MM.1S (cell line): Measurements from ENCODE around the gene VEPH1.

Experiments used
- DNase-seq: peaks from one replicate; pipeline ENCODE4 v3.0.0-alpha.2; 2015
- H2AFZ ChIP-seq: fragments of 300-600 bp; sonication (generic); 2 replicates; pipeline ENCODE4 v1.6.0; 2016; ENCODE audit warnings: antibody characterized with exemption, low read length
- H3F3A ChIP-seq: fragments of 300-600 bp; sonication (generic); 2 replicates; pipeline ENCODE4 v1.6.1; 2016; ENCODE audit warnings: mild to moderate bottlenecking, antibody characterized with exemption, low read length, moderate library complexity, mixed read lengths; ENCODE audit not compliant: insufficient read depth
- H3K27ac ChIP-seq: fragments of 300-600 bp; sonication (generic); 2 replicates; pipeline ENCODE4 v1.5.1; 2016; ENCODE audit warnings: mild to moderate bottlenecking, low read length
- H3K27me3 ChIP-seq: fragments of 300-600 bp; sonication (generic); replicated peaks from 2 replicates; pipeline ENCODE4 v1.6.0; 2016; ENCODE audit warnings: low read length; ENCODE audit not compliant: insufficient read depth
- H3K36me3 ChIP-seq: fragments of 300-600 bp; sonication (generic); replicated peaks from 2 replicates; pipeline ENCODE4 v1.6.1; 2016; ENCODE audit warnings: mild to moderate bottlenecking, low read length, mixed read lengths; ENCODE audit not compliant: insufficient read depth
- H3K4me1 ChIP-seq: fragments of 300-600 bp; sonication (generic); 2 replicates; pipeline ENCODE4 v1.6.1; 2016; ENCODE audit warnings: low read length, mixed read lengths
- H3K4me2 ChIP-seq: fragments of 300-600 bp; sonication (generic); 2 replicates; pipeline ENCODE4 v1.6.0; 2016; ENCODE audit warnings: low read depth, low read length
- H3K4me3 ChIP-seq: fragments of 300-600 bp; sonication (generic); 2 replicates; pipeline ENCODE4 v1.5.1; 2016; ENCODE audit warnings: low read length, mixed read lengths
- H3K79me2 ChIP-seq: fragments of 300-600 bp; sonication (generic); 2 replicates; pipeline ENCODE4 v1.6.1; 2016; ENCODE audit warnings: mixed run types, low read length, mixed read lengths
- H3K9ac ChIP-seq: fragments of 300-600 bp; sonication (generic); 2 replicates; pipeline ENCODE4 v1.6.1; 2016; ENCODE audit warnings: low read length, mixed read lengths
- H3K9me2 ChIP-seq: fragments of 300-600 bp; sonication (generic); replicated peaks from 2 replicates; pipeline ENCODE4 v1.6.1; 2016; ENCODE audit warnings: mild to moderate bottlenecking, low read length, mixed read lengths; ENCODE audit not compliant: insufficient read depth
- H3K9me3 ChIP-seq: fragments of 300-600 bp; sonication (generic); replicated peaks from 2 replicates; pipeline ENCODE4 v1.6.1; 2016; ENCODE audit warnings: mild to moderate bottlenecking, low read length, mixed read lengths; ENCODE audit not compliant: insufficient read depth
- H4K20me1 ChIP-seq: fragments of 300-600 bp; sonication (generic); 2 replicates; pipeline ENCODE4 v1.6.1; 2016; ENCODE audit warnings: mild to moderate bottlenecking, low read length, moderate library complexity, mixed read lengths; ENCODE audit not compliant: insufficient read depth
- EZH2 ChIP-seq: fragments of 300-600 bp; sonication (generic); optimal IDR thresholded peaks from 2 replicates; pipeline ENCODE3; 2017; ENCODE audit warnings: low read depth, mild to moderate bottlenecking, antibody characterized with exemption, low read length, mixed read lengths
- EZH2phosphoT487 ChIP-seq: fragments of 300-600 bp; sonication (generic); IDR thresholded peaks from 2 replicates; pipeline ENCODE4 v1.6.1; 2018; ENCODE audit warnings: antibody characterized with exemption, low read length
- TF ChIP-seq, protein P1 (sequence below): fragments of 300-600 bp; sonication (generic); IDR thresholded peaks from 2 replicates; pipeline ENCODE4 v1.5.1; 2016; ENCODE audit warnings: antibody characterized with exemption, low read length, mixed read lengths

The VEPH1 gene

DNA sequence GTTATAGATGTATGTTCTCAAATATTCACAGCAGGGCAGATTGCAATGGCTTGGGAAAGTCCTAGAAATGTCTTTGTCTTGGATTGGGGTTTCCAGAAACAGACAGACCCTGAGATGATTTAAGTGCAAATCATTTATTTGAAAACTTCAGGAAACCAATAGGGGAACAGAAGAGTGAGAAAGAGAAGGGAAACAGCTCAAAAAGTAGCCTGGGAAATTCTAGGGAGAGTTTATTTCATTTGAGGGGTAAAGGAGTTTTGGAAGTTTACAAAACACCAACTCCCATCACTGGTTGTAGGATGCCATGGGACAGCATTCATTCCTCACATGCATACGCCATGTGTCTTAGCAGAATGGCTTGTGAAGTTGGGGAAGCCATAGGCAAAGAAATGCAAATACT lies 98.8 kb downstream of the VEPH1 start:
- H3K9me2 ChIP-seq = no peaks in the 10 kb centered on the region
- no peaks in the 10 kb centered on the region for H3K36me3 ChIP-seq
- no peaks in the 10 kb centered on the region for H3K9me3 ChIP-seq
- no peak overlapping the region for H3K9ac ChIP-seq
- no peaks in the 10 kb centered on the region for H3K4me1 ChIP-seq
- no peak overlapping the region for H3K27ac ChIP-seq
- no peaks in the 10 kb centered on the region for H3K79me2 ChIP-seq
- no peaks in the 10 kb centered on the region for H3F3A ChIP-seq
- no peak overlapping the region for H2AFZ ChIP-seq
- TF ChIP-seq, protein P1, sequence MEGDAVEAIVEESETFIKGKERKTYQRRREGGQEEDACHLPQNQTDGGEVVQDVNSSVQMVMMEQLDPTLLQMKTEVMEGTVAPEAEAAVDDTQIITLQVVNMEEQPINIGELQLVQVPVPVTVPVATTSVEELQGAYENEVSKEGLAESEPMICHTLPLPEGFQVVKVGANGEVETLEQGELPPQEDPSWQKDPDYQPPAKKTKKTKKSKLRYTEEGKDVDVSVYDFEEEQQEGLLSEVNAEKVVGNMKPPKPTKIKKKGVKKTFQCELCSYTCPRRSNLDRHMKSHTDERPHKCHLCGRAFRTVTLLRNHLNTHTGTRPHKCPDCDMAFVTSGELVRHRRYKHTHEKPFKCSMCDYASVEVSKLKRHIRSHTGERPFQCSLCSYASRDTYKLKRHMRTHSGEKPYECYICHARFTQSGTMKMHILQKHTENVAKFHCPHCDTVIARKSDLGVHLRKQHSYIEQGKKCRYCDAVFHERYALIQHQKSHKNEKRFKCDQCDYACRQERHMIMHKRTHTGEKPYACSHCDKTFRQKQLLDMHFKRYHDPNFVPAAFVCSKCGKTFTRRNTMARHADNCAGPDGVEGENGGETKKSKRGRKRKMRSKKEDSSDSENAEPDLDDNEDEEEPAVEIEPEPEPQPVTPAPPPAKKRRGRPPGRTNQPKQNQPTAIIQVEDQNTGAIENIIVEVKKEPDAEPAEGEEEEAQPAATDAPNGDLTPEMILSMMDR = no peak
- TF ChIP-seq EZH2 (no peak), EZH2phosphoT487 (no peak)
- DNase-seq = no peak
- no peak overlapping the region for H3K4me3 ChIP-seq
- no peak overlapping the region for H3K4me2 ChIP-seq
- no peaks in the 10 kb centered on the region for H4K20me1 ChIP-seq
- no peaks in the 10 kb centered on the region for H3K27me3 ChIP-seq

GRCh38 chr3:157398598-157398997 lies 104.6 kb downstream of the VEPH1 start:
- H2AFZ ChIP-seq = no peak overlapping the region
- no peaks in the 10 kb centered on the region for H3K79me2 ChIP-seq
- no peak overlapping the region for H3K9ac ChIP-seq
- no peak for DNase-seq
- no peaks in the 10 kb centered on the region for H3K9me2 ChIP-seq
- H3K4me1 ChIP-seq = no peaks in the 10 kb centered on the region
- H3K27ac ChIP-seq = no peak overlapping the region
- no peak overlapping the region for H3K4me3 ChIP-seq
- no peaks in the 10 kb centered on the region for H4K20me1 ChIP-seq
- no peak for TF ChIP-seq EZH2phosphoT487
- TF ChIP-seq EZH2 = no peak
- TF ChIP-seq, protein P1 = no peak
- no peaks in the 10 kb centered on the region for H3K36me3 ChIP-seq
- H3F3A ChIP-seq = no peaks in the 10 kb centered on the region
- H3K4me2 ChIP-seq = no peak overlapping the region
- no peaks in the 10 kb centered on the region for H3K9me3 ChIP-seq
- no peaks in the 10 kb centered on the region for H3K27me3 ChIP-seq

- Histone ChIP-seq H3K27me3 (no peaks in the 10 kb centered on the region), H3K4me2 (no peak overlapping the region), H3K4me3 (no peak overlapping the region)
These were observed 108.8 kb downstream of the VEPH1 start for GRCh38 chr3:157394411-157394810.

More at GRCh38 chr3:157394411-157394810, 108.8 kb downstream of the VEPH1 start:
- no peak for DNase-seq
- Histone ChIP-seq H3K9me3 (no peaks in the 10 kb centered on the region), H3K4me1 (no peaks in the 10 kb centered on the region), H3K79me2 (no peaks in the 10 kb centered on the region), H3F3A (no peaks in the 10 kb centered on the region), H3K27ac (no peak overlapping the region), H4K20me1 (no peaks in the 10 kb centered on the region), H3K9ac (no peak overlapping the region), H2AFZ (no peak overlapping the region), H3K9me2 (no peaks in the 10 kb centered on the region), H3K36me3 (no peaks in the 10 kb centered on the region)
- no peak for TF ChIP-seq EZH2phosphoT487
- no peak for TF ChIP-seq EZH2
- TF ChIP-seq, protein P1 = no peak
